SU-DHL-6 (cell line): Measurements from ENCODE around the gene PRSS38.

Experiments used
- CTCF ChIP-seq: fragments of 200-600 bp; sonication (generic); IDR thresholded peaks from one replicate; pipeline ENCODE4 v1.5.1; 2017; ENCODE audit warnings: antibody characterized with exemption, mild to moderate bottlenecking, low read length, moderate library complexity; ENCODE audit not compliant: insufficient read depth, poor library complexity, severe bottlenecking
- EZH2phosphoT487 ChIP-seq: fragments of 200-600 bp; sonication (generic), shearing (Covaris generic); conservative IDR thresholded peaks from 2 replicates; pipeline ENCODE4 v1.6.1; 2018; ENCODE audit warnings: mild to moderate bottlenecking, antibody characterized with exemption, low read length, moderate library complexity, mixed read lengths

- TF ChIP-seq EZH2phosphoT487 (no peak), CTCF (no peak)
Observed at GRCh38 chr1:227766653-227767277, 48.7 kb upstream of the PRSS38 start.
